Mesendoderm (in vitro differentiated cells): Measurements from ENCODE around the gene RYR2.
A peak's percentile ranks its signal among the peaks of the same experiment; 100 is the strongest.
"Not testable (repeated sequence)": the region's sequence is repeated elsewhere in the genome, so short reads cannot be mapped to it uniquely, and the experiment has no call there.

ENCODE experiments used
- DNase-seq: peaks from one replicate; pipeline ENCODE4 v3.0.0; 2013
- H2AK5ac ChIP-seq: 2 replicates; pipeline ENCODE4 v1.6.1; 2013; ENCODE audit warnings: low read length, inconsistent platforms
- H2BK120ac ChIP-seq: 2 replicates; pipeline ENCODE4 v1.6.1; 2013; ENCODE audit warnings: low read depth, mild to moderate bottlenecking, low read length, moderate library complexity, mixed read lengths
- H2BK15ac ChIP-seq: replicated peaks from 2 replicates; pipeline ENCODE4 v1.6.1; 2013; ENCODE audit warnings: low read depth, mild to moderate bottlenecking, moderate library complexity
- H2BK5ac ChIP-seq: 2 replicates; pipeline ENCODE4 v1.6.1; 2013; ENCODE audit warnings: low read length, inconsistent platforms
- H3K18ac ChIP-seq: 2 replicates; pipeline ENCODE4 v1.6.1; 2013; ENCODE audit warnings: mild to moderate bottlenecking, low read length, mixed read lengths
- H3K23ac ChIP-seq: one replicate; pipeline ENCODE4 v1.6.1; 2013; ENCODE audit warnings: low read length
- H3K27ac ChIP-seq: 2 replicates; pipeline ENCODE4 v1.5.1; 2013; ENCODE audit warnings: low read depth, mild to moderate bottlenecking, inconsistent platforms, low read length, moderate library complexity
- H3K27me3 ChIP-seq: 2 replicates; pipeline ENCODE4 v1.6.1; 2013; ENCODE audit warnings: low read length, control low read depth, mild to moderate bottlenecking, inconsistent platforms; ENCODE audit not compliant: insufficient read depth, poor library complexity
- H3K36me3 ChIP-seq: 2 replicates; pipeline ENCODE4 v1.6.1; 2013; ENCODE audit warnings: low read length, inconsistent platforms; ENCODE audit not compliant: control insufficient read depth, insufficient read depth
- H3K4ac ChIP-seq: one replicate; pipeline ENCODE4 v1.6.1; 2013; ENCODE audit warnings: low read depth, mild to moderate bottlenecking, low read length, moderate library complexity
- H3K4me1 ChIP-seq: 2 replicates; pipeline ENCODE4 v1.6.1; 2013; ENCODE audit warnings: low read depth, low read length, inconsistent platforms; ENCODE audit not compliant: control insufficient read depth
- H3K4me2 ChIP-seq: 2 replicates; pipeline ENCODE4 v1.6.1; 2013; ENCODE audit warnings: low read length
- H3K4me3 ChIP-seq: 2 replicates; pipeline ENCODE4 v1.5.1; 2013; ENCODE audit warnings: mild to moderate bottlenecking, low read length
- H3K56ac ChIP-seq: one replicate; pipeline ENCODE4 v1.6.1; 2013; ENCODE audit warnings: low read length
- H3K79me1 ChIP-seq: 2 replicates; pipeline ENCODE4 v1.6.1; 2013; ENCODE audit warnings: low read length, inconsistent platforms
- H3K79me2 ChIP-seq: 2 replicates; pipeline ENCODE4 v1.6.1; 2013; ENCODE audit warnings: mild to moderate bottlenecking, low read length; ENCODE audit not compliant: control insufficient read depth, insufficient read depth
- H3K9ac ChIP-seq: 2 replicates; pipeline ENCODE4 v1.6.1; 2013; ENCODE audit warnings: low read length, inconsistent platforms
- H4K5ac ChIP-seq: one replicate; pipeline ENCODE4 v1.6.1; 2013; ENCODE audit warnings: low read length
- H4K8ac ChIP-seq: one replicate; pipeline ENCODE4 v1.6.1; 2013; ENCODE audit warnings: low read depth, mild to moderate bottlenecking, control low read depth, low read length, moderate library complexity
- WGBS: extraction: QIAGEN DNeasy Blood & Tissue Kit; methylation state at CpG from one replicate; pipeline ENCODE4 v1.1.7; 2013; ENCODE audit warnings: low lambda C conversion rate, missing lambda C conversion rate; ENCODE audit not compliant: insufficient coverage; ENCODE audit errors: extremely low coverage; 5-methylcytosine and 5-hydroxymethylcytosine counted together

RYR2 gene

DNA sequence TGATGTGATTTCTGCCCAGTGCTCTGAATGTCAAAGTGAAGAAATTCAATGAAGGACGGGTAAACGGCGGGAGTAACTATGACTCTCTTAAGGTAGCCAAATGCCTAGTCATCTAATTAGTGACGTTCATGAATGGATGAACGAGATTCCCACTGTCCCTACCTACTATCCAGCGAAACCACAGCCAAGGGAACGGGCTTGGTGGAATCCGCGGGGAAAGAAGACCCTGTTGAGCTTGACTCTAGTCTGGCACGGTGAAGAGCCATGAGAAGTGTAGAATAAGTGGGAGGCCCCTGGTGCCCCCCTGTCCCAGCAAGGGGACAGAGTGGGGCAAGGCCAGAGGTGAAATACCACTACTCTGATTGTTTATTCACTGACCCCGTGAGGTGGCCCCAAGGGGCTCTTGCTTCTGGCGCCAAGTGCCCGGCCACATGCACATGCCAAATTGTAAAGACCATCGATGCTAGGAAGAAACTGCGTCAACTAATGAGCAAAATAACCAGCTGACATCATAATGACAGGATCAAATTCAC is 561.1 kb downstream of the RYR2 start:
- DNase-seq: peak; percentile 65
- H4K8ac ChIP-seq, H3K36me3 ChIP-seq, H3K4me3 ChIP-seq, H2BK120ac ChIP-seq, H3K9ac ChIP-seq, H2AK5ac ChIP-seq, H3K56ac ChIP-seq, H3K4ac ChIP-seq, H3K4me1 ChIP-seq, H4K5ac ChIP-seq, H3K23ac ChIP-seq, H3K79me2 ChIP-seq, H2BK15ac ChIP-seq, H2BK5ac ChIP-seq, H3K79me1 ChIP-seq, H3K18ac ChIP-seq, H3K27me3 ChIP-seq, H3K27ac ChIP-seq, H3K4me2 ChIP-seq: not testable (repeated sequence)
- no CpG with 5 or more reads among the region's 15 CpGs for WGBS

- Histone ChIP-seq H4K5ac (no peak overlapping the region), H3K4me2 (no peak overlapping the region), H3K27ac (no peak overlapping the region), H3K18ac (no peak overlapping the region), H2AK5ac (no peak overlapping the region), H2BK15ac (no peak overlapping the region), H4K8ac (no peak overlapping the region), H2BK120ac (no peak overlapping the region), H3K36me3 (no peaks in the 10 kb centered on the region), H3K4me1 (no peaks in the 10 kb centered on the region), H3K9ac (no peak overlapping the region), H3K23ac (no peak overlapping the region), H3K79me2 (no peaks in the 10 kb centered on the region), H3K27me3 (no peaks in the 10 kb centered on the region), H2BK5ac (no peak overlapping the region), H3K4ac (no peak overlapping the region), H3K4me3 (no peak overlapping the region), H3K79me1 (no peaks in the 10 kb centered on the region), H3K56ac (no peak overlapping the region)
- no CpG with 5 or more reads among the region's 3 CpGs for WGBS
- no peak for DNase-seq
These were observed 566.4 kb downstream of the RYR2 start for GRCh38 chr1:237608433-237608832.

- WGBS: no CpG with 5 or more reads among the region's 5 CpGs
- no peak overlapping the region for H2BK15ac ChIP-seq
- no peak overlapping the region for H3K4me2 ChIP-seq
- H3K9ac ChIP-seq: no peak overlapping the region
- H2AK5ac ChIP-seq: no peak overlapping the region
- no peak overlapping the region for H4K8ac ChIP-seq
- no peak overlapping the region for H3K4ac ChIP-seq
- H3K27me3 ChIP-seq: no peaks in the 10 kb centered on the region
- H3K18ac ChIP-seq: no peak overlapping the region
- no peak overlapping the region for H3K23ac ChIP-seq
- DNase-seq: no peak
- H2BK120ac ChIP-seq: no peak overlapping the region
- no peaks in the 10 kb centered on the region for H3K79me2 ChIP-seq
- H3K27ac ChIP-seq: no peak overlapping the region
- H3K56ac ChIP-seq: no peak overlapping the region
- no peaks in the 10 kb centered on the region for H3K79me1 ChIP-seq
- no peak overlapping the region for H2BK5ac ChIP-seq
- no peak overlapping the region for H3K4me3 ChIP-seq
- no peaks in the 10 kb centered on the region for H3K36me3 ChIP-seq
- H4K5ac ChIP-seq: no peak overlapping the region
- no peaks in the 10 kb centered on the region for H3K4me1 ChIP-seq
These were observed 568.2 kb downstream of the RYR2 start for GRCh38 chr1:237610157-237610556.

DNA sequence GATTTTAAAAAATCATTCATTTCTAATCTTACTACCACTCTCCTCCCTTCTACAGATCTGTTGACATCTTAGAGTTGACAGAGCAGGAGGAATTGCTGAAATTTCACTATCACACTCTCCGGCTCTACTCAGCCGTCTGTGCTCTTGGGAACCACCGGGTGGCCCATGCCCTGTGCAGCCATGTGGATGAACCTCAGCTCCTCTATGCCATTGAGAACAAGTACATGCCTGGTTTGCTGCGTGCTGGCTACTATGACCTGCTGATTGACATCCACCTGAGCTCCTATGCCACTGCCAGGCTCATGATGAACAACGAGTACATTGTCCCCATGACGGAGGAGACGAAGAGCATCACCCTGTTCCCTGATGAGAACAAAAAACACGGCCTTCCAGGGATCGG is 572.0 kb downstream of the RYR2 start:
- H2BK120ac ChIP-seq: no peak overlapping the region
- H3K4me1 ChIP-seq: no peaks in the 10 kb centered on the region
- WGBS: no CpG with 5 or more reads among the region's 9 CpGs
- H3K27ac ChIP-seq: no peak overlapping the region
- no peak overlapping the region for H3K4me3 ChIP-seq
- no peak overlapping the region for H3K56ac ChIP-seq
- no peak overlapping the region for H2BK15ac ChIP-seq
- no peak overlapping the region for H4K5ac ChIP-seq
- H3K18ac ChIP-seq: no peak overlapping the region
- H2AK5ac ChIP-seq: no peak overlapping the region
- no peak overlapping the region for H3K9ac ChIP-seq
- H3K36me3 ChIP-seq: no peaks in the 10 kb centered on the region
- H3K79me2 ChIP-seq: no peaks in the 10 kb centered on the region
- no peak overlapping the region for H2BK5ac ChIP-seq
- DNase-seq: no peak
- no peak overlapping the region for H3K23ac ChIP-seq
- H4K8ac ChIP-seq: no peak overlapping the region
- H3K27me3 ChIP-seq: no peaks in the 10 kb centered on the region
- no peak overlapping the region for H3K4me2 ChIP-seq
- no peaks in the 10 kb centered on the region for H3K79me1 ChIP-seq
- no peak overlapping the region for H3K4ac ChIP-seq

GRCh38 chr1:237619553-237619952 is 577.6 kb downstream of the RYR2 start:
- no peak overlapping the region for H3K18ac ChIP-seq
- peak; percentile 6 for DNase-seq
- no peak overlapping the region for H4K5ac ChIP-seq
- H3K4ac ChIP-seq: no peak overlapping the region
- no peak overlapping the region for H3K23ac ChIP-seq
- H4K8ac ChIP-seq: no peak overlapping the region
- no peaks in the 10 kb centered on the region for H3K79me1 ChIP-seq
- no peak overlapping the region for H3K56ac ChIP-seq
- no peak overlapping the region for H2BK15ac ChIP-seq
- no peak overlapping the region for H3K27ac ChIP-seq
- H3K9ac ChIP-seq: no peak overlapping the region
- no peaks in the 10 kb centered on the region for H3K4me1 ChIP-seq
- H3K36me3 ChIP-seq: no peaks in the 10 kb centered on the region
- no peaks in the 10 kb centered on the region for H3K79me2 ChIP-seq
- WGBS: no CpG with 5 or more reads among the region's 5 CpGs
- H2BK120ac ChIP-seq: no peak overlapping the region
- H3K4me2 ChIP-seq: no peak overlapping the region
- no peak overlapping the region for H2BK5ac ChIP-seq
- no peak overlapping the region for H2AK5ac ChIP-seq
- no peaks in the 10 kb centered on the region for H3K27me3 ChIP-seq
- no peak overlapping the region for H3K4me3 ChIP-seq

GRCh38 chr1:237634922-237635321 is 592.9 kb downstream of the RYR2 start:
- H2AK5ac ChIP-seq: no peak overlapping the region
- no peak overlapping the region for H3K56ac ChIP-seq
- no peak overlapping the region for H2BK5ac ChIP-seq
- H3K18ac ChIP-seq: no peak overlapping the region
- H3K36me3 ChIP-seq: no peaks in the 10 kb centered on the region
- no peak overlapping the region for H3K27ac ChIP-seq
- H3K79me1 ChIP-seq: no peaks in the 10 kb centered on the region
- no peak overlapping the region for H3K4me2 ChIP-seq
- no peaks in the 10 kb centered on the region for H3K79me2 ChIP-seq
- no peak overlapping the region for H3K9ac ChIP-seq
- no peak overlapping the region for H3K4ac ChIP-seq
- no peak for DNase-seq
- no peak overlapping the region for H4K8ac ChIP-seq
- no peak overlapping the region for H2BK15ac ChIP-seq
- H2BK120ac ChIP-seq: no peak overlapping the region
- H4K5ac ChIP-seq: no peak overlapping the region
- H3K27me3 ChIP-seq: no peaks in the 10 kb centered on the region
- no peak overlapping the region for H3K4me3 ChIP-seq
- no peaks in the 10 kb centered on the region for H3K4me1 ChIP-seq
- no CpG with 5 or more reads among the region's 5 CpGs for WGBS
- no peak overlapping the region for H3K23ac ChIP-seq
